ENCODE results near the gene SULT2A1.

GRCh38 chr19:47821460-47822020 is 64.6 kb downstream of the SULT2A1 start, which contains the start of gene CRX:
- TF ChIP-seq SP1 (IDR thresholded peaks at IDR 0.05; ENCODE audit: low read depth, low read length) (no peak), EP300 (IDR thresholded peaks at IDR 0.05; ENCODE audit: borderline replicate concordance in 1 of 2, low read depth in 2 of 2, low read length in 2 of 2) (no peak), CTCF (IDR thresholded peaks at IDR 0.05; ENCODE audit: control extremely low read depth in 1 of 3, insufficient read depth in 1 of 3, low read depth in 1 of 3, low read length in 3 of 3) (no peak), SIX5 (IDR thresholded peaks at IDR 0.05; ENCODE audit: low read depth, low read length) (no peak), JUN (IDR thresholded peaks at IDR 0.05; ENCODE audit: low read depth, low read length) (no peak), SIRT6 (IDR thresholded peaks at IDR 0.05; ENCODE audit: low read length) (no peak), USF2 (IDR thresholded peaks at IDR 0.05; ENCODE audit: low read length) (no peak), POLR2A (IDR thresholded peaks at IDR 0.05; ENCODE audit: control extremely low read depth in 1 of 2, low read depth in 2 of 2, low read length in 2 of 2) (no peak)
